Activated naive CD8-positive, alpha-beta T cell treated with anti-CD3 and anti-CD28 coated beads, Interleukin-2, amount 10 ng/mL, durations not matched to agents 7 days and 5 days (primary cell): Measurements from ENCODE around the gene PLA2G4A. TPM values are rescaled to one million over a fixed set of nuclear protein-coding genes. Genes with fewer than 3 reads are reported as not detected.

Experiments
- ATAC-seq: fragments of 150-1000 bp; cut with Tn5 transposase; one replicate; pipeline ENCODE4 v1.10.0; 2021; ENCODE audit warnings: low read depth, moderate library complexity
- POLR2A ChIA-PET: fragments of 350-600 bp; sonication (Branson Sonifier 250); formaldehyde crosslinking; loops from one replicate; lab custom pipeline; 2021; ENCODE audit warnings: antibody characterized with exemption; lab: Charles Lee
- DNase-seq: peaks from one replicate; pipeline ENCODE4 v3.0.0; 2021
- H3K27ac Mint-ChIP-seq: one replicate; pipeline ENCODE4 v1.8.0; 2022; ENCODE audit warnings: mild to moderate bottlenecking, mixed read lengths
- H3K27me3 Mint-ChIP-seq: one replicate; pipeline ENCODE4 v1.8.0; 2022; ENCODE audit warnings: mild to moderate bottlenecking, moderate library complexity, mixed read lengths
- H3K36me3 Mint-ChIP-seq: one replicate; pipeline ENCODE4 v1.8.0; 2021; ENCODE audit warnings: mild to moderate bottlenecking, mixed read lengths
- H3K4me1 Mint-ChIP-seq: one replicate; pipeline ENCODE4 v1.8.0; 2021; ENCODE audit warnings: mixed read lengths
- H3K4me3 Mint-ChIP-seq: one replicate; pipeline ENCODE4 v1.8.0; 2022; ENCODE audit warnings: mild to moderate bottlenecking, moderate library complexity, mixed read lengths
- H3K9me3 Mint-ChIP-seq: one replicate; pipeline ENCODE4 v1.8.0; 2021; ENCODE audit warnings: mixed read lengths
- total RNA-seq, 2 experiments: library from RNA; stranded (reverse); gene quantifications; one replicate each; pipeline ENCODE4 v1.2.3, GENCODE V29; 2021

Gene PLA2G4A
- total RNA-seq, 2 experiments from 2014 or later, result 0.19 to 0.28 TPM

- no peaks in the 10 kb centered on the region for H3K36me3 Mint-ChIP-seq
- POLR2A ChIA-PET, result no interaction called here
- DNase-seq, result no peak
- no peaks in the 10 kb centered on the region for H3K4me1 Mint-ChIP-seq
- H3K4me3 Mint-ChIP-seq, result no peak overlapping the region
- no peaks in the 10 kb centered on the region for H3K9me3 Mint-ChIP-seq
- H3K27me3 Mint-ChIP-seq, result peaks cover 2% of the 10 kb centered on the region
- no peak for ATAC-seq
- no peak overlapping the region for H3K27ac Mint-ChIP-seq
Observed at GRCh38 chr1:186966456-186966855, 137.7 kb downstream of the PLA2G4A start.

GRCh38 chr1:186967656-186968394, 139.1 kb downstream of the PLA2G4A start:
- no peaks in the 10 kb centered on the region for H3K9me3 Mint-ChIP-seq
- no peak overlapping the region for H3K27ac Mint-ChIP-seq

GRCh38 chr1:186974774-186975181, 146.0 kb downstream of the PLA2G4A start:
- Mint-ChIP-seq H3K27ac (no peak overlapping the region), H3K27me3 (peaks cover 2% of the 10 kb centered on the region), H3K4me1 (no peaks in the 10 kb centered on the region), H3K36me3 (no peaks in the 10 kb centered on the region), H3K9me3 (no peaks in the 10 kb centered on the region), H3K4me3 (no peak overlapping the region)
- no peak for DNase-seq
- ATAC-seq, result no peak
- POLR2A ChIA-PET, result no interaction called here

More at GRCh38 chr1:186967656-186968394, 139.1 kb downstream of the PLA2G4A start:
- DNase-seq (no peak), ATAC-seq (no peak)
- Mint-ChIP-seq H3K27me3 (peaks cover 2% of the 10 kb centered on the region), H3K4me3 (no peak overlapping the region), H3K36me3 (no peaks in the 10 kb centered on the region), H3K4me1 (no peaks in the 10 kb centered on the region)
- POLR2A ChIA-PET, result no interaction called here

- Mint-ChIP-seq H3K27me3 (peaks cover 5% of the 10 kb centered on the region), H3K27ac (no peak overlapping the region), H3K9me3 (no peaks in the 10 kb centered on the region), H3K4me3 (no peak overlapping the region), H3K4me1 (no peaks in the 10 kb centered on the region), H3K36me3 (no peaks in the 10 kb centered on the region)
- POLR2A ChIA-PET, result no interaction called here
- ATAC-seq (no peak), DNase-seq (no peak)
Observed at GRCh38 chr1:186975220-186975619, 146.5 kb downstream of the PLA2G4A start.

- Mint-ChIP-seq H3K4me1 (no peaks in the 10 kb centered on the region), H3K36me3 (no peaks in the 10 kb centered on the region), H3K27ac (no peak overlapping the region), H3K27me3 (peaks cover 4% of the 10 kb centered on the region), H3K9me3 (no peaks in the 10 kb centered on the region), H3K4me3 (no peak overlapping the region)
- no peak for DNase-seq
- POLR2A ChIA-PET, result no interaction called here
- ATAC-seq, result no peak
Observed at GRCh38 chr1:186976700-186977099, 148.0 kb downstream of the PLA2G4A start.

GRCh38 chr1:186977266-186977957, 148.7 kb downstream of the PLA2G4A start:
- no peaks in the 10 kb centered on the region for H3K4me1 Mint-ChIP-seq
- H3K27ac Mint-ChIP-seq, result no peak overlapping the region
- ATAC-seq (no peak), DNase-seq (no peak)
- H3K36me3 Mint-ChIP-seq, result no peaks in the 10 kb centered on the region
- POLR2A ChIA-PET, result no interaction called here
- no peaks in the 10 kb centered on the region for H3K9me3 Mint-ChIP-seq
- peaks cover 4% of the 10 kb centered on the region for H3K27me3 Mint-ChIP-seq
- H3K4me3 Mint-ChIP-seq, result no peak overlapping the region

- DNase-seq, result no peak
- Mint-ChIP-seq H3K27me3 (peaks cover 8% of the 10 kb centered on the region), H3K9me3 (no peaks in the 10 kb centered on the region), H3K4me3 (no peak overlapping the region), H3K27ac (no peak overlapping the region), H3K36me3 (no peaks in the 10 kb centered on the region), H3K4me1 (no peaks in the 10 kb centered on the region)
- POLR2A ChIA-PET, result no interaction called here
- no peak for ATAC-seq
Observed at GRCh38 chr1:186978596-186979556, 150.1 kb downstream of the PLA2G4A start.

GRCh38 chr1:186980400-186980799, 151.7 kb downstream of the PLA2G4A start:
- no peaks in the 10 kb centered on the region for H3K4me1 Mint-ChIP-seq
- ATAC-seq (no peak), DNase-seq (no peak)
- H3K27ac Mint-ChIP-seq, result no peak overlapping the region
- H3K9me3 Mint-ChIP-seq, result no peaks in the 10 kb centered on the region
- POLR2A ChIA-PET, result no interaction called here
- H3K27me3 Mint-ChIP-seq, result peaks cover 8% of the 10 kb centered on the region
- no peak overlapping the region for H3K4me3 Mint-ChIP-seq
- no peaks in the 10 kb centered on the region for H3K36me3 Mint-ChIP-seq

- POLR2A ChIA-PET, result no interaction called here
Observed at GRCh38 chr1:186982116-186982515, 153.4 kb downstream of the PLA2G4A start.

GRCh38 chr1:186983327-186983726, 154.6 kb downstream of the PLA2G4A start:
- H3K4me3 Mint-ChIP-seq, result no peak overlapping the region

More at GRCh38 chr1:186982116-186982515, 153.4 kb downstream of the PLA2G4A start:
- ATAC-seq (no peak), DNase-seq (no peak)
- Mint-ChIP-seq H3K27ac (no peak overlapping the region), H3K4me3 (no peak overlapping the region), H3K9me3 (no peaks in the 10 kb centered on the region), H3K36me3 (no peaks in the 10 kb centered on the region), H3K4me1 (no peaks in the 10 kb centered on the region), H3K27me3 (peaks cover 8% of the 10 kb centered on the region)

GRCh38 chr1:186984959-186985358, 156.2 kb downstream of the PLA2G4A start:
- H3K27ac Mint-ChIP-seq, result no peak overlapping the region
- peaks cover 12% of the 10 kb centered on the region for H3K27me3 Mint-ChIP-seq
- ATAC-seq (no peak), DNase-seq (no peak)
- no peak overlapping the region for H3K4me3 Mint-ChIP-seq
- H3K4me1 Mint-ChIP-seq, result no peaks in the 10 kb centered on the region
- POLR2A ChIA-PET, result no interaction called here
- H3K9me3 Mint-ChIP-seq, result no peaks in the 10 kb centered on the region
- H3K36me3 Mint-ChIP-seq, result no peaks in the 10 kb centered on the region

More at GRCh38 chr1:186983327-186983726, 154.6 kb downstream of the PLA2G4A start:
- no peaks in the 10 kb centered on the region for H3K9me3 Mint-ChIP-seq
- no peak for DNase-seq
- no peaks in the 10 kb centered on the region for H3K4me1 Mint-ChIP-seq
- H3K36me3 Mint-ChIP-seq, result no peaks in the 10 kb centered on the region
- H3K27ac Mint-ChIP-seq, result no peak overlapping the region
- H3K27me3 Mint-ChIP-seq, result peaks cover 8% of the 10 kb centered on the region
- POLR2A ChIA-PET, result no interaction called here
- no peak for ATAC-seq

GRCh38 chr1:186985889-186986491, 157.2 kb downstream of the PLA2G4A start:
- ATAC-seq, result peak; percentile 50
- Mint-ChIP-seq H3K4me1 (no peaks in the 10 kb centered on the region), H3K9me3 (no peaks in the 10 kb centered on the region), H3K27me3 (peaks cover 10% of the 10 kb centered on the region), H3K4me3 (no peak overlapping the region), H3K27ac (no peak overlapping the region), H3K36me3 (no peaks in the 10 kb centered on the region)
- no peak for DNase-seq
- POLR2A ChIA-PET, result no interaction called here

- H3K4me1 Mint-ChIP-seq, result no peaks in the 10 kb centered on the region
- ATAC-seq (no peak), DNase-seq (no peak)
- POLR2A ChIA-PET, result no interaction called here
- H3K27ac Mint-ChIP-seq, result no peak overlapping the region
- peaks cover 10% of the 10 kb centered on the region for H3K27me3 Mint-ChIP-seq
- H3K36me3 Mint-ChIP-seq, result no peaks in the 10 kb centered on the region
- H3K9me3 Mint-ChIP-seq, result no peaks in the 10 kb centered on the region
- no peak overlapping the region for H3K4me3 Mint-ChIP-seq
Observed at GRCh38 chr1:186987065-186987464, 158.3 kb downstream of the PLA2G4A start.
